ENCODE results near the gene GNA12. TPM values are rescaled to one million over a fixed set of nuclear protein-coding genes. Genes with fewer than 3 reads are reported as not detected.

Gene GNA12
- total and polyA plus RNA-seq, 9 of the 15 experiments (the other 6 are each of a cell fraction or from before 2014, with no cell fraction given) = 0.65 to 32.7 (median 9.6) TPM

DNA sequence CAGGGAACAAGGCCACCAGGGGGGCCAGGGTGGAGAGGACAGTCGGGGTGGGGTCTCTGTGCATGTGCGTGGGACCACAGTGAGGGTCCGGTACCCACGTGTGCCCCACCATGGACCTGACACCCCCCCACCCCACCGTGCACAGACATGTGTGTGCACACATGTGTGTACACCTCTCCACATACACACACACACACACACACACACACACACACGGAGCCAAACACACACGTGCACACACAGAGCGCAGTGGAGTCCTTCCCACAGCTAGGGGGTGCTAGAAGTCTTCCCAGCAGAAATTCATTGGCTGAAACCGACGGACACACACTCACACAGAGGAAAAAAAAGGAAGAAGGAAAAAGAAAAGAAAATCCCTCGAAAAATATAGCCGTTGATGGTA, 42.8 kb upstream of the GNA12 start (continued):
- TF ChIP-seq, protein P1, sequence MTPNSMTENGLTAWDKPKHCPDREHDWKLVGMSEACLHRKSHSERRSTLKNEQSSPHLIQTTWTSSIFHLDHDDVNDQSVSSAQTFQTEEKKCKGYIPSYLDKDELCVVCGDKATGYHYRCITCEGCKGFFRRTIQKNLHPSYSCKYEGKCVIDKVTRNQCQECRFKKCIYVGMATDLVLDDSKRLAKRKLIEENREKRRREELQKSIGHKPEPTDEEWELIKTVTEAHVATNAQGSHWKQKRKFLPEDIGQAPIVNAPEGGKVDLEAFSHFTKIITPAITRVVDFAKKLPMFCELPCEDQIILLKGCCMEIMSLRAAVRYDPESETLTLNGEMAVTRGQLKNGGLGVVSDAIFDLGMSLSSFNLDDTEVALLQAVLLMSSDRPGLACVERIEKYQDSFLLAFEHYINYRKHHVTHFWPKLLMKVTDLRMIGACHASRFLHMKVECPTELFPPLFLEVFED (CRISPR knock-in tag; conservative IDR thresholded peaks at IDR 0.05) = peak; percentile 89
- TF ChIP-seq ZBTB7A (IDR thresholded peaks at IDR 0.05; ENCODE audit: borderline replicate concordance, control insufficient read depth, low read depth, low read length) (no peak), FOXJ2 (tag; IDR thresholded peaks at IDR 0.05) (0 out of 2 replicates have a peak, but pooled peaks have one; percentile 40), HDAC1 (IDR thresholded peaks at IDR 0.05) (peak in 1 of 2 experiments; percentile 51; a peak in 1 of 4 replicates), CREM (IDR thresholded peaks at IDR 0.05; ENCODE audit: low read depth) (peak; percentile 60), POLR2AphosphoS2 (IDR thresholded peaks at IDR 0.05; ENCODE audit: low read length) (no peak), PHF20 (IDR thresholded peaks at IDR 0.05; ENCODE audit: partially characterized antibody) (peak; percentile 55), ARID2 (IDR thresholded peaks at IDR 0.05) (peak; percentile 97), MCM3 (IDR thresholded peaks at IDR 0.05) (peak; percentile 75; the same call in 1 of the 2 replicates), TOE1 (IDR thresholded peaks at IDR 0.05; ENCODE audit: borderline replicate concordance) (peak; percentile 67), TOE1 (CRISPR knock-in tag; IDR thresholded peaks at IDR 0.05; ENCODE audit: borderline replicate concordance, low read depth) (no peak), STAG1 (CRISPR knock-in tag; IDR thresholded peaks at IDR 0.05; ENCODE audit: borderline replicate concordance) (peak; percentile 93), YY1 (IDR thresholded peaks at IDR 0.05; ENCODE audit: borderline replicate concordance in 1 of 3, control insufficient read depth in 1 of 3, extremely low read depth in 1 of 3, insufficient read depth in 3 of 3, insufficient read length in 1 of 3, insufficient replicate concordance in 2 of 3, low read depth in 1 of 3, low read length in 2 of 3) (peak in 1 of 3 experiments; percentile 36), TBP (optimal IDR thresholded peaks at IDR 0.05; ENCODE audit: low read depth, low read length) (no peak), SMAD1 (IDR thresholded peaks at IDR 0.05; ENCODE audit: low read depth, low read length, partially characterized antibody) (no peak), ASH1L (IDR thresholded peaks at IDR 0.05; ENCODE audit: borderline replicate concordance, low read depth, partially characterized antibody) (no peak), CXXC5 (CRISPR knock-in tag; IDR thresholded peaks at IDR 0.05) (peak; percentile 47), FOXJ3 (CRISPR knock-in tag; IDR thresholded peaks at IDR 0.05) (no peak)
- TF ChIP-seq, protein P2, sequence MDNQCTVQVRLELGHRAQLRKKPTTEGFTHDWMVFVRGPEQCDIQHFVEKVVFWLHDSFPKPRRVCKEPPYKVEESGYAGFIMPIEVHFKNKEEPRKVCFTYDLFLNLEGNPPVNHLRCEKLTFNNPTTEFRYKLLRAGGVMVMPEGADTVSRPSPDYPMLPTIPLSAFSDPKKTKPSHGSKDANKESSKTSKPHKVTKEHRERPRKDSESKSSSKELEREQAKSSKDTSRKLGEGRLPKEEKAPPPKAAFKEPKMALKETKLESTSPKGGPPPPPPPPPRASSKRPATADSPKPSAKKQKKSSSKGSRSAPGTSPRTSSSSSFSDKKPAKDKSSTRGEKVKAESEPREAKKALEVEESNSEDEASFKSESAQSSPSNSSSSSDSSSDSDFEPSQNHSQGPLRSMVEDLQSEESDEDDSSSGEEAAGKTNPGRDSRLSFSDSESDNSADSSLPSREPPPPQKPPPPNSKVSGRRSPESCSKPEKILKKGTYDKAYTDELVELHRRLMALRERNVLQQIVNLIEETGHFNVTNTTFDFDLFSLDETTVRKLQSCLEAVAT (IDR thresholded peaks at IDR 0.05) = peak; percentile 42 to 58; a peak in 1 of 4 replicates
- TF ChIP-seq, protein P3, sequence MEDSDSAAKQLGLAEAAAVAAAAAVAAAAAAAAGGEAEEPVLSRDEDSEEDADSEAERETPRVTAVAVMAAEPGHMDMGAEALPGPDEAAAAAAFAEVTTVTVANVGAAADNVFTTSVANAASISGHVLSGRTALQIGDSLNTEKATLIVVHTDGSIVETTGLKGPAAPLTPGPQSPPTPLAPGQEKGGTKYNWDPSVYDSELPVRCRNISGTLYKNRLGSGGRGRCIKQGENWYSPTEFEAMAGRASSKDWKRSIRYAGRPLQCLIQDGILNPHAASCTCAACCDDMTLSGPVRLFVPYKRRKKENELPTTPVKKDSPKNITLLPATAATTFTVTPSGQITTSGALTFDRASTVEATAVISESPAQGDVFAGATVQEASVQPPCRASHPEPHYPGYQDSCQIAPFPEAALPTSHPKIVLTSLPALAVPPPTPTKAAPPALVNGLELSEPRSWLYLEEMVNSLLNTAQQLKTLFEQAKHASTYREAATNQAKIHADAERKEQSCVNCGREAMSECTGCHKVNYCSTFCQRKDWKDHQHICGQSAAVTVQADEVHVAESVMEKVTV (CRISPR knock-in tag; IDR thresholded peaks at IDR 0.05) = peak; percentile 89
- TF ChIP-seq, protein P4, sequence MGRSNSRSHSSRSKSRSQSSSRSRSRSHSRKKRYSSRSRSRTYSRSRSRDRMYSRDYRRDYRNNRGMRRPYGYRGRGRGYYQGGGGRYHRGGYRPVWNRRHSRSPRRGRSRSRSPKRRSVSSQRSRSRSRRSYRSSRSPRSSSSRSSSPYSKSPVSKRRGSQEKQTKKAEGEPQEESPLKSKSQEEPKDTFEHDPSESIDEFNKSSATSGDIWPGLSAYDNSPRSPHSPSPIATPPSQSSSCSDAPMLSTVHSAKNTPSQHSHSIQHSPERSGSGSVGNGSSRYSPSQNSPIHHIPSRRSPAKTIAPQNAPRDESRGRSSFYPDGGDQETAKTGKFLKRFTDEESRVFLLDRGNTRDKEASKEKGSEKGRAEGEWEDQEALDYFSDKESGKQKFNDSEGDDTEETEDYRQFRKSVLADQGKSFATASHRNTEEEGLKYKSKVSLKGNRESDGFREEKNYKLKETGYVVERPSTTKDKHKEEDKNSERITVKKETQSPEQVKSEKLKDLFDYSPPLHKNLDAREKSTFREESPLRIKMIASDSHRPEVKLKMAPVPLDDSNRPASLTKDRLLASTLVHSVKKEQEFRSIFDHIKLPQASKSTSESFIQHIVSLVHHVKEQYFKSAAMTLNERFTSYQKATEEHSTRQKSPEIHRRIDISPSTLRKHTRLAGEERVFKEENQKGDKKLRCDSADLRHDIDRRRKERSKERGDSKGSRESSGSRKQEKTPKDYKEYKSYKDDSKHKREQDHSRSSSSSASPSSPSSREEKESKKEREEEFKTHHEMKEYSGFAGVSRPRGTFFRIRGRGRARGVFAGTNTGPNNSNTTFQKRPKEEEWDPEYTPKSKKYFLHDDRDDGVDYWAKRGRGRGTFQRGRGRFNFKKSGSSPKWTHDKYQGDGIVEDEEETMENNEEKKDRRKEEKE (IDR thresholded peaks at IDR 0.05; ENCODE audit: borderline replicate concordance in 1 of 2, control insufficient read depth in 1 of 2, low read depth in 2 of 2, low read length in 1 of 2) = no peak

All from K562 (cell line).